Measurements from ENCODE around the gene RPS15.
"Not testable (repeated sequence)": the region's sequence is repeated elsewhere in the genome, so short reads cannot be mapped to it uniquely, and the experiment has no call there.

Gene RPS15

DNA sequence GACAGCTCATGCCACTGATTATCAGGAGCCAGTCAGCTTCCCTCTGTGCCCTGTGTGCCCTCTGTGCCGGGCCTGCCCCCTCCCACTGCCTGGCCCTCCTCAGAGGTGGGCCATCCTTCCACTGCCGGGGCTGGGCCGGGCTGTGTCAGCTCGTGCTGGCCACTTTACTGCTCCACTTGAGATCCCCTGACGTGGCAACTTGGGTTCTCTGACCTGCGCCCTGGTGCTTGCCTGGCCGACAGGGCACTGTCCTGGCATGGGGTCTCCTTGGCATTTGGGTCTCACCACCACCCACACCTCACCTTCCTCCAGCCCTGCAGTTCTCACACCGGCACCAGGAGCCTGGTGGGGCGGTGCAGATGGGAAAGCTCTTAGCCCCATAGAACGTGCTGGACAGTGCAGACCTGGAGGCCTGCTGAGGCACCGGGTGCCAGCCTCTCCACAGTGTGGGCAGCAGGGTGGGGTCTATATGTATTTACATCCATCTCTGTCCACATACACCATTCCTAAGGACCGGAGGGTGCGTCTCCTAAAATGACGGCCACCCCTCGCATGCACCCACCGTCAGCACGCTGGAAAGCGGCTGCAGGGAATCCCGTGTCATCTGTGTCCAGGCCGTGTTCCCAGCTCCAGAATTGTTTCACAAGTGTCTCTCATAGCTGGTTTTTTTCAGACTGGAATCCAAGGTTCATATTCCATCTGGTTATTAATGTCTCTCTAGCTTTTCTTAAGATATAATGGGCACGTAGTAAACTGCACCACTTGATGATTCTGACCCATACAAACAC, 19.1 kb upstream of the RPS15 start:
- DNase-seq (ENCODE audit: low read depth, low spot score), result no peak

GRCh38 chr19:1420085-1420484, 18.1 kb upstream of the RPS15 start:
- not testable (repeated sequence) for DNase-seq (ENCODE audit: low read depth, low spot score)

GRCh38 chr19:1420590-1420989, 17.6 kb upstream of the RPS15 start:
- DNase-seq (ENCODE audit: low read depth, low spot score), result no peak

GRCh38 chr19:1421218-1421957, 16.8 kb upstream of the RPS15 start:
- no peak for DNase-seq (ENCODE audit: low read depth, low spot score)

DNA sequence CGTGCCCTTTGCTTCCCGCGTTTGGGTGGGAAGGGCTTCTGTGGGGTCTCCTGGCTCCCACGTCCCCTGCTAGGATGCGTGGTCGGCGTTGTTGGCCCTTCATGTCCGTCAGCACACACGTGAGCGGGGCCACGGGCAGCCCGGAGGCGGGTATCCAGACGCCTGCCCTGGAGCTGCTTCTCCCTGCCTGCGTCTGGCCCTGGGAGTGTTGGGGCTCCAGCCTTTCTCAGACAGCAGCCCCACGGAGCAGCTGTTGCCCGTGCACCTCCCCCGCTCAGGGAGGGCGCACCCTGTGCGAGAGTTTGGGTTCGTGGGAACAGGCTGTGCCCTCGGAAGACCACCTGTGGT, 16.3 kb upstream of the RPS15 start:
- DNase-seq (ENCODE audit: low read depth, low spot score), result no peak

DNA sequence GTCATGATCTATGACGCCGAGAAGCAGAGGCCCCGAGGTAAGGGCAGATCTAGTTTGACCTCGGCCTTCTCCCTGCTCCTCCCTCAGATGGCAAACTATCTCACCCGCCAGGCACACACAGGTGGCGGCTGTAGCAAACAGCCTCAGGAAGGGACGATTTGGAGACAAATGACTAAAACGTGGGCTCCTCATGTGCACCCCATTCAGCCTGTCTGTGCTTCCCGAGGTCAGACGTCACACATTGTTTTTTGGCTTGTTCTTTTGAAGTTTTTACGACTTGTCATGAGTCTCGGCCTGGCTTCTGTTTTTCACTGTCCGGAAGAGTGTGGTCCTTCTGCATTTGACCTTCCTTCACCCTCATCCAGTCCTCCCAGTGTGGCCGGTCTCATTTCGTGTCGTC, 15.8 kb upstream of the RPS15 start:
- DNase-seq (ENCODE audit: low read depth, low spot score), result no peak

GRCh38 chr19:1422943-1423342, 15.3 kb upstream of the RPS15 start:
- no peak for DNase-seq (ENCODE audit: low read depth, low spot score)

GRCh38 chr19:1423436-1424191, 14.6 kb upstream of the RPS15 start:
- DNase-seq (ENCODE audit: low read depth, low spot score), result no peak

GRCh38 chr19:1424192-1424955, 13.8 kb upstream of the RPS15 start:
- no peak for DNase-seq (ENCODE audit: low read depth, low spot score)

- no peak for DNase-seq (ENCODE audit: low read depth, low spot score)
These were observed 12.9 kb upstream of the RPS15 start for GRCh38 chr19:1425102-1425837.

DNA sequence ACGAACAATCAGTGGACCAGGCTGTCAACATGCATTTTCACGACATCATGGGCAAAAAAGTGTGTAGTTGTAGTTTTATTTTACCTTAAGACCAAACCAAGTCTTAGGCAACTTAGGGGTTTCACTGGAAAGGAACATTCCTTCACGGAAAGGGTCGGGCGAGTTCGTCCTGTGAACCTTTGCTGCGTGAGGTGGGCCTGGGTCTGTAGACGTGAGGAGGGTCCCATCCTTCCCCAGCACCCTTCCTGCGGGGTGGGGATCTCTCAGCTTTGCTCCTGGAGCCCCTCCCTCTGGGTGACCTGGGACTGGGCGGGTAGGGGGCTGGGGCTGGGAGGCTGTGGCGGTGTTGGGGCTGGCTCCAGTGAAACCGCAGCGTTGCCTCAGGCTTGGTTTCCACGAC, 12.3 kb upstream of the RPS15 start:
- DNase-seq (ENCODE audit: low read depth, low spot score), result no peak

GRCh38 chr19:1426736-1427135, 11.5 kb upstream of the RPS15 start:
- DNase-seq (ENCODE audit: low read depth, low spot score), result no peak

- DNase-seq (ENCODE audit: low read depth, low spot score), result no peak
These were observed 10.8 kb upstream of the RPS15 start for GRCh38 chr19:1427221-1427920.

- no peak for DNase-seq (ENCODE audit: low read depth, low spot score)
These were observed 9.3 kb upstream of the RPS15 start for GRCh38 chr19:1428738-1429391.

DNA sequence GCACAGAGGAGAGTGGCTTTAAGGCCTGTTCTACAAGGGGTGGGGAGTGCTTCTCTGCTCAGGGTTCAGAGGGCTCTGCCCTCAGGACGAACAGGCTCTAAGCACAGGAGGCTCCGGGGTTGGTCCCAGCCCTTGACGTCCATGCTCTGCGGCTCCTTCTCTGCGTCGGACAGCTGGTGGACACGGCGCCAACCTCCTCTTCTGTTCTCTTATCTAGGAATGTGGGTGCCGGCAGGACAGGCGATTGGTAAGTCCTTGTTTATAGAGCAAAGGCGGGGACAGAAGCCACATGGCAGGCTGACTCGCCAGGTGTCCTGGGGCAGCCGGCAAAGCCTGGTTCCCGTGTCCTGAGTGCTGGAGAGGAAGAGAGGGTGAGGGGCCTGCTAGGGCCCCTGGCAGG, 8.4 kb upstream of the RPS15 start:
- DNase-seq (ENCODE audit: low read depth, low spot score), result no peak

DNA sequence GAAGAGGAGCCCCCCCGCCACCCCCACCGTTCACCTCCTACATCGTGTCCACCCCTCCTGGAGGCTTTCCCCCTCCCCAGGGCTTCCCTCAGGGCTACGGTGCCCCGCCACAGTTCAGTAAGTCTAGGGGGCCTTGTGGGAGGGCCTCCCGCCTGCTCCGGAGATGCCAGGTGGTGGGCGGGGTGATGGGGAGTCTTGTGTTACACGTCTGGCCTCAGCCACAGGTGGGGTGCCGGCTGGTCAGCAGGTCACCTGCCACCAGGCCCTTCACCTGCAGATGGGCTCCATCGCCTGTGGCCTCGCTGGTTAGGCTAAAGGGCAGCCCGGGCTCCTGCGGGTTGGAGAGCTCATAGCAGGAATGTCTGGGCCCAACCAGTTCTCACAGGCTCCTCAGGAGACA, 8.0 kb upstream of the RPS15 start:
- DNase-seq (ENCODE audit: low read depth, low spot score), result no peak

DNA sequence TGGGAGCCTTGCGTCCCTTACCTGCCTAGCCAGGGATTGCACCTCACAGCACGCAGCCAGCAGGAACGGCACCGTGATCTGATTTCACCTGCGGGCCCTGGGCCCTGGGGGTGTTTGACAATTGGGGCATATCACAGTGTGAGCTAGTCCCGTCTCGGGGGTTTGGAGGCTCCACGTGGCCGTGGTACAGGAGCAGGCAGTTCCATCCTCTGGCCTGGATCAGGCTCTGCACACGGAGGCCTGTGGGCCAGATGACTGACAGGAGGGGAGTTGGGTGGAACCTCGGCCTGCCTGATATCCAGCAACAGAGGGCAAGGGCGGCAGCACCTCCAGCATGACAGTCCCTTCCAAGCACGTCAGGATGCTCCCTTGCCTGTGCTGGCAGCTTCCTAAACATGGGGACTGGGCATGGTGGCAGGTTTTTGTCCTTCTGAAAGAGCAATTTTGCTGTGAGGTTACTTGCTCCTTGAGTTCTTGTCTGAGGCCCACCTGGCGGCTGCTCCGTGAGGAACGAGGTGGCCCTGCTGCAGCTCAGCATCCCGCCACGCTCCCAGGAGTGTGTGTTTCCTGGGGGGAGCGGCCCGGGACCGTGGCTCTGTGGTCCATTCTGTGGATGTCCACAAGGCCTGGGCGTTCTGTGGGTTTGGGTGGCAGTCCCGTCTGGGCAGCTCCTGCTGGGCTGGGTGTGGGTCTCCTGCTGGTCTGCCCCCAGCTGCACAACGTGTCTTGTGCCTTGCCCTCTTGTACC, 6.3 kb upstream of the RPS15 start:
- no peak for DNase-seq (ENCODE audit: low read depth, low spot score)

GRCh38 chr19:1432507-1432887, 5.7 kb upstream of the RPS15 start:
- no peak for DNase-seq (ENCODE audit: low read depth, low spot score)

Data from activated naive CD8-positive, alpha-beta T cell treated with anti-CD3 and anti-CD28 coated beads, Interleukin-2, amount 50 U/mL, for 16 hours (primary cell).